OCI-LY3 (cell line): ENCODE measurements around the gene IFNLR1.

Experiments
- H2AFZ ChIP-seq: fragments of 200-600, 300-600 bp; shearing (Covaris generic); 2 replicates; pipeline ENCODE4 v1.6.0; 2014; ENCODE audit warnings: antibody characterized with exemption, low read depth, low read length
- H3K27ac ChIP-seq: fragments of 200-600, 300-600 bp; sonication (generic); 2 replicates; pipeline ENCODE4 v1.5.1; 2014; ENCODE audit warnings: mild to moderate bottlenecking, low read length, moderate library complexity, mixed read lengths
- H3K27me3 ChIP-seq: fragments of 200-600, 300-600 bp; sonication (generic); 2 replicates; pipeline ENCODE4 v1.6.1; 2014; ENCODE audit warnings: low read depth, low read length, mixed read lengths
- H3K36me3 ChIP-seq: fragments of 200-600, 300-600 bp; sonication (generic); replicated peaks from 2 replicates; pipeline ENCODE3; 2014; ENCODE audit warnings: low read depth, low read length, mixed read lengths
- H3K4me1 ChIP-seq: fragments of 300-600, 200-600 bp; sonication (generic); 2 replicates; pipeline ENCODE4 v1.6.1; 2014; ENCODE audit warnings: low read length, mixed read lengths
- H3K4me2 ChIP-seq: fragments of 200-600, 300-600 bp; sonication (generic); 2 replicates; pipeline ENCODE4 v1.6.1; 2014; ENCODE audit warnings: low read length, mixed read lengths
- H3K4me3 ChIP-seq: fragments of 300-600, 200-600 bp; sonication (generic); 2 replicates; pipeline ENCODE4 v1.5.1; 2014; ENCODE audit warnings: antibody characterized with exemption, mild to moderate bottlenecking, low read length, moderate library complexity
- H3K79me2 ChIP-seq: fragments of 300-600, 200-600 bp; shearing (Covaris generic); 2 replicates; pipeline ENCODE4 v1.6.1; 2014; ENCODE audit warnings: mild to moderate bottlenecking, low read length, mixed read lengths
- H3K9ac ChIP-seq: fragments of 300-600, 200-600 bp; shearing (Covaris generic); 2 replicates; pipeline ENCODE4 v1.6.0; 2014; ENCODE audit warnings: mild to moderate bottlenecking, low read length, moderate library complexity
- H3K9me3 ChIP-seq: fragments of 200-600, 300-600 bp; shearing (Covaris generic); 2 replicates; pipeline ENCODE4 v1.6.1; 2014; ENCODE audit warnings: low read length, mixed read lengths; ENCODE audit not compliant: insufficient read depth
- H4K20me1 ChIP-seq: fragments of 200-600, 300-600 bp; sonication (generic); 2 replicates; pipeline ENCODE4 v1.6.1; 2016; ENCODE audit warnings: low read length, mixed read lengths; ENCODE audit not compliant: insufficient read depth
- EZH2phosphoT487 ChIP-seq: fragments of 200-600 bp; shearing (Covaris generic); IDR thresholded peaks from 2 replicates; pipeline ENCODE4 v1.6.1; 2018; ENCODE audit warnings: antibody characterized with exemption, mixed run types, low read depth
- TF ChIP-seq, protein P1 (sequence below): fragments of 200-600, 300-600 bp; sonication (generic); IDR thresholded peaks from 2 replicates; pipeline ENCODE4 v1.5.1; 2014; ENCODE audit warnings: antibody characterized with exemption, low read length, low read depth

Gene IFNLR1

DNA sequence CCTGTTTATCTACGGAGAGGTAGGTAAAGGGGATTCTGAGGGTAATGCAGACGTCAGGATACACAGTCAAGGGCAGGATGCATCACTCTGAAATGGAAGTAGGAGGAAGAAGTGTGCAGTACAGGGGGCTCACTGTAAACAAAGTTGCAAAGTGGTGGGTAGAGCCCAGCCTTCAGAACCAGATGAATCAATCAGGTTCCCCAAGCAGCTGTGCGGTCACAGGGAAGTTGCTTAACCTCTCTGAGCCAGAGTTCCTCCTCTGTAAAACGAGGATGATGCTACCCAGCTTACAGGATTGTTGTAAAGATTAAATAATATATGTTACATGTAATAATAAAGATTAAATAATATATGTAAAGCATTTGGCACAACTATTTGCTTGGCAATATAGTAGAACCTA, 61.6 kb downstream of the IFNLR1 start:
- Histone ChIP-seq H2AFZ (no peak overlapping the region), H3K4me1 (no peaks in the 10 kb centered on the region), H3K27ac (no peak overlapping the region), H3K27me3 (no peaks in the 10 kb centered on the region), H3K36me3 (no peaks in the 10 kb centered on the region), H4K20me1 (no peaks in the 10 kb centered on the region), H3K79me2 (no peaks in the 10 kb centered on the region), H3K9ac (no peak overlapping the region), H3K4me3 (no peak overlapping the region), H3K9me3 (no peaks in the 10 kb centered on the region), H3K4me2 (no peak overlapping the region)
- TF ChIP-seq, protein P1, sequence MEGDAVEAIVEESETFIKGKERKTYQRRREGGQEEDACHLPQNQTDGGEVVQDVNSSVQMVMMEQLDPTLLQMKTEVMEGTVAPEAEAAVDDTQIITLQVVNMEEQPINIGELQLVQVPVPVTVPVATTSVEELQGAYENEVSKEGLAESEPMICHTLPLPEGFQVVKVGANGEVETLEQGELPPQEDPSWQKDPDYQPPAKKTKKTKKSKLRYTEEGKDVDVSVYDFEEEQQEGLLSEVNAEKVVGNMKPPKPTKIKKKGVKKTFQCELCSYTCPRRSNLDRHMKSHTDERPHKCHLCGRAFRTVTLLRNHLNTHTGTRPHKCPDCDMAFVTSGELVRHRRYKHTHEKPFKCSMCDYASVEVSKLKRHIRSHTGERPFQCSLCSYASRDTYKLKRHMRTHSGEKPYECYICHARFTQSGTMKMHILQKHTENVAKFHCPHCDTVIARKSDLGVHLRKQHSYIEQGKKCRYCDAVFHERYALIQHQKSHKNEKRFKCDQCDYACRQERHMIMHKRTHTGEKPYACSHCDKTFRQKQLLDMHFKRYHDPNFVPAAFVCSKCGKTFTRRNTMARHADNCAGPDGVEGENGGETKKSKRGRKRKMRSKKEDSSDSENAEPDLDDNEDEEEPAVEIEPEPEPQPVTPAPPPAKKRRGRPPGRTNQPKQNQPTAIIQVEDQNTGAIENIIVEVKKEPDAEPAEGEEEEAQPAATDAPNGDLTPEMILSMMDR = no peak
- no peak for TF ChIP-seq EZH2phosphoT487

DNA sequence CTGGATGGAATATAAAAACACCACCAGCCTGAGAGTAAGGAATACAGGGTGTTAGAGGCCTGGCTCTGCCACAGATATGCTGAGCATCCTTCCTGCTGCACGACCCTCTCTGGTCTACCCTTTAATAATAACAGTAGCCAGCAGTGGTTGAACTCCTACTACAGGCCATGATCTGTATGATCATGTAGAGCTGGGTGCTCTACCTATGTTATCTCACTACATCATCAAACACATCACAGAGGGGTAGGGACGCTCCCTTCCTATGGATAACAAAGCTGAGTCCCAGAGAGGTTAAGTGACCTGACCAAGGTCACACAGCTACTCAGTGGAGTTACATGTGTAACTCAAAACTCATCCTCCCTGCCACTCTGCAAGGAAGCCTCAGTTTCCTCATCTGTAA, 62.1 kb downstream of the IFNLR1 start:
- Histone ChIP-seq H3K36me3 (no peaks in the 10 kb centered on the region), H3K9ac (no peak overlapping the region), H4K20me1 (no peaks in the 10 kb centered on the region), H3K9me3 (no peaks in the 10 kb centered on the region), H3K4me3 (no peak overlapping the region), H3K4me1 (no peaks in the 10 kb centered on the region), H2AFZ (no peak overlapping the region), H3K4me2 (no peak overlapping the region), H3K27ac (no peak overlapping the region), H3K79me2 (no peaks in the 10 kb centered on the region), H3K27me3 (no peaks in the 10 kb centered on the region)
- TF ChIP-seq EZH2phosphoT487 = no peak
- TF ChIP-seq, protein P1 = no peak

DNA sequence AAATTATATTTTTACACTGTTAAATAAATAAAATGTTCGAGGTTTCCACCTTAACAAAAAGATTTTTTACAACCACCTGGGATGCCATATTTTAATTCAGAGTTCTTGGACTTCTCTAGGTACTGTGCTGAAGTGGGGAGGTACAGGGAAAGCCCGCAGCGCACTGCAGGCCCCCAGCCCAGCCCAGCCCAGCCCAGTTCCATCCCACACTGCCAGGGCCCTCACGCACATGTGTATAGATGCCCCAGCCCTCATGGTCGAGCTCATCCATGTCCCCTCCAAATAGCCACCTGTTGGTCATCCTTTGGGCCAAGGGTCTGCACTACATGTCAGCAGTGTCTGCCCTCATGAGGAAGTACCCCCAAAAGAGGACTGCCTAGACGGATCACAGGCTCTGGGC, 63.5 kb downstream of the IFNLR1 start:
- Histone ChIP-seq H3K36me3 (no peaks in the 10 kb centered on the region), H3K9me3 (no peaks in the 10 kb centered on the region), H3K27me3 (no peaks in the 10 kb centered on the region), H4K20me1 (no peaks in the 10 kb centered on the region), H3K9ac (no peak overlapping the region), H3K4me2 (no peak overlapping the region), H3K4me1 (no peaks in the 10 kb centered on the region), H2AFZ (no peak overlapping the region), H3K79me2 (no peaks in the 10 kb centered on the region), H3K27ac (no peak overlapping the region), H3K4me3 (no peak overlapping the region)
- no peak for TF ChIP-seq EZH2phosphoT487
- TF ChIP-seq, protein P1 = no peak

DNA sequence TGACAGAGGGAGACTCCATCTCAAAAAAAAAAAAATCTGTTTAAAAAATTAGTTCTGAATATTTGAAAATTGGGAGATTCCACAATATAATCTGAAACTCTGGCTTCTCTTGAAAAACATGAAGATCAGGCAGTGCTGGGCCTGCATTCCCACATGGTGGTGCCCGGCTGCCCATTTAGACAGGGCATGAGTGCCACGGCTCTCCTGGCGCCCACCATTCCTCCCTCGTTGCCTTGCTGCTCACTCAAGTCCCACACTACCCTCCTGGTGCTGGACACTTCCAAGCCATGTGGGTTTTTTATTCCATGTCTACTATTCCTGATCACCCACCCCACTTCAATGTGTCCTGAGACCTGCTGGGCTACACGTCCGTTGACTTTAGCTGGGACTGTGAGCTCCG, 64.3 kb downstream of the IFNLR1 start:
- TF ChIP-seq, protein P1 = no peak
- no peak for TF ChIP-seq EZH2phosphoT487
- Histone ChIP-seq H2AFZ (no peak overlapping the region), H3K4me2 (no peak overlapping the region), H3K36me3 (no peaks in the 10 kb centered on the region), H3K27ac (no peak overlapping the region), H3K9me3 (no peaks in the 10 kb centered on the region), H4K20me1 (no peaks in the 10 kb centered on the region), H3K4me1 (no peaks in the 10 kb centered on the region), H3K79me2 (no peaks in the 10 kb centered on the region), H3K27me3 (no peaks in the 10 kb centered on the region), H3K9ac (no peak overlapping the region), H3K4me3 (no peak overlapping the region)
